IMR-90 (cell line): ENCODE measurements around the gene KLF9. TPM values are rescaled to one million over a fixed set of nuclear protein-coding genes. Genes with fewer than 3 reads are reported as not detected.

Source experiments
- ATAC-seq: fragments of 200-7000 bp; cut with Tn5 transposase; 2 replicates; pipeline ENCODE4 v1.9.1; 2020; ENCODE audit warnings: low read depth, mild to moderate bottlenecking, moderate library complexity
- BruUV-seq: library from RNA; stranded (reverse); fragments of 400-500 nt; replicated peaks from 2 replicates; lab custom pipeline; 2021; lab: Mats Ljungman, UMichigan
- CTCF ChIA-PET: fragments of 300-600 bp; formaldehyde crosslinking; extraction: SDS; loops from one replicate; lab custom pipeline; 2021; ENCODE audit warnings: antibody characterized with exemption; lab: Yijun Ruan, JAX
- POLR2A ChIA-PET: fragments of 300-600 bp; sonication (Branson Sonifier 250); formaldehyde crosslinking; loops from one replicate; lab custom pipeline; 2022; ENCODE audit warnings: antibody characterized with exemption; ENCODE audit not compliant: unreplicated experiment; lab: Charles Lee
- DNase-seq: peaks from one replicate; pipeline ENCODE4 v3.0.0; 2013
- H2AFZ ChIP-seq: replicated peaks from 2 replicates; pipeline ENCODE3; 2013; ENCODE audit warnings: low read length, mild to moderate bottlenecking; ENCODE audit not compliant: poor library complexity
- H2AK5ac ChIP-seq: 2 replicates; pipeline ENCODE4 v1.6.1; 2013; ENCODE audit warnings: low read depth, low read length, inconsistent platforms
- H2AK9ac ChIP-seq: replicated peaks from 2 replicates; pipeline ENCODE3; 2013; ENCODE audit warnings: mild to moderate bottlenecking, low read depth, low read length, moderate library complexity; ENCODE audit not compliant: poor library complexity
- H2BK120ac ChIP-seq: 2 replicates; pipeline ENCODE4 v1.6.1; 2013; ENCODE audit warnings: low read depth, low read length, inconsistent platforms
- H2BK15ac ChIP-seq: 3 replicates; pipeline ENCODE4 v1.6.1; 2013; ENCODE audit warnings: low read depth, low read length, inconsistent platforms
- H2BK20ac ChIP-seq: 2 replicates; pipeline ENCODE4 v1.6.1; 2013; ENCODE audit warnings: low read depth, mild to moderate bottlenecking, inconsistent platforms, low read length, moderate library complexity
- H2BK5ac ChIP-seq: 2 replicates; pipeline ENCODE4 v1.6.1; 2013; ENCODE audit warnings: mild to moderate bottlenecking, low read depth, low read length, inconsistent platforms; ENCODE audit not compliant: poor library complexity, severe bottlenecking
- H3K14ac ChIP-seq: replicated peaks from 2 replicates; pipeline ENCODE4 v1.6.1; 2013; ENCODE audit warnings: low read depth, low read length, inconsistent platforms
- H3K18ac ChIP-seq: 2 replicates; pipeline ENCODE4 v1.6.1; 2013; ENCODE audit warnings: low read depth, low read length, control low read depth
- H3K23ac ChIP-seq: 2 replicates; pipeline ENCODE4 v1.6.1; 2013; ENCODE audit warnings: low read depth, low read length, inconsistent platforms
- H3K27ac ChIP-seq: 2 replicates; pipeline ENCODE4 v1.5.1; 2013; ENCODE audit warnings: mild to moderate bottlenecking, control low read depth, low read length; ENCODE audit not compliant: insufficient read depth
- H3K27me3 ChIP-seq: 2 replicates; pipeline ENCODE4 v1.6.1; 2013; ENCODE audit warnings: low read length; ENCODE audit not compliant: control insufficient read depth, insufficient read depth
- H3K36me3 ChIP-seq: 2 replicates; pipeline ENCODE4 v1.6.1; 2013; ENCODE audit warnings: low read length, mixed read lengths; ENCODE audit not compliant: control insufficient read depth, insufficient read depth
- H3K4ac ChIP-seq: 2 replicates; pipeline ENCODE4 v1.6.1; 2013; ENCODE audit warnings: low read depth, low read length, inconsistent platforms
- H3K4me1 ChIP-seq: 2 replicates; pipeline ENCODE4 v1.6.1; 2013; ENCODE audit warnings: low read length, mixed read lengths; ENCODE audit not compliant: control insufficient read depth, insufficient read depth
- H3K4me2 ChIP-seq: 2 replicates; pipeline ENCODE4 v1.6.1; 2013; ENCODE audit warnings: low read depth, mild to moderate bottlenecking, control low read depth, low read length, moderate library complexity
- H3K4me3 ChIP-seq: 2 replicates; pipeline ENCODE4 v1.5.1; 2013; ENCODE audit warnings: low read depth, mild to moderate bottlenecking, control low read depth, low read length, moderate library complexity; ENCODE audit not compliant: insufficient read depth
- H3K56ac ChIP-seq: 2 replicates; pipeline ENCODE4 v1.6.1; 2013; ENCODE audit warnings: low read length, inconsistent platforms; ENCODE audit not compliant: insufficient read depth; ENCODE audit errors: extremely low read depth
- H3K79me1 ChIP-seq, 2 experiments: 2 replicates each; pipeline ENCODE4 v1.6.1; 2013; ENCODE audit warnings: low read length in 2 of 2, inconsistent platforms in 1 of 2, low read depth in 1 of 2
- H3K9ac ChIP-seq: 2 replicates; pipeline ENCODE4 v1.6.1; 2013; ENCODE audit warnings: low read depth, low read length, control low read depth
- H3K9me1 ChIP-seq: 2 replicates; pipeline ENCODE4 v1.6.1; 2013; ENCODE audit warnings: low read length, inconsistent platforms; ENCODE audit not compliant: insufficient read depth
- H3K9me3 ChIP-seq: 2 replicates; pipeline ENCODE4 v1.6.1; 2013; ENCODE audit warnings: low read length; ENCODE audit not compliant: control insufficient read depth, insufficient read depth
- H4K20me1 ChIP-seq: 2 replicates; pipeline ENCODE4 v1.6.1; 2013; ENCODE audit warnings: low read length, inconsistent platforms; ENCODE audit not compliant: insufficient read depth
- H4K5ac ChIP-seq: 2 replicates; pipeline ENCODE4 v1.6.1; 2013; ENCODE audit warnings: mild to moderate bottlenecking, low read depth, low read length, control low read depth
- H4K8ac ChIP-seq, 2 experiments: 2 replicates each; pipeline ENCODE4 v1.6.1; 2013; ENCODE audit warnings: low read depth in 2 of 2, low read length in 2 of 2, control low read depth in 1 of 2, inconsistent platforms in 1 of 2
- H4K91ac ChIP-seq: 2 replicates; pipeline ENCODE4 v1.6.1; 2013; ENCODE audit warnings: low read depth, low read length, inconsistent platforms; ENCODE audit not compliant: insufficient read depth
- BHLHE40 ChIP-seq: fragments of 150-350 bp; IDR thresholded peaks from 2 replicates; pipeline ENCODE4 v1.6.1; 2016; ENCODE audit warnings: mild to moderate bottlenecking, low read depth, low read length
- CEBPB ChIP-seq: IDR thresholded peaks from 2 replicates; pipeline ENCODE4 v1.6.1; 2012; ENCODE audit warnings: low read depth, low read length, improper control_type of control experiment
- CHD1 ChIP-seq: IDR thresholded peaks from 2 replicates; pipeline ENCODE4 v1.6.1; 2012; ENCODE audit warnings: low read depth, low read length, improper control_type of control experiment
- ELK1 ChIP-seq: fragments of 150-350 bp; IDR thresholded peaks from 2 replicates; pipeline ENCODE4 v1.6.1; 2016; ENCODE audit warnings: low read depth, mild to moderate bottlenecking, low read length, moderate library complexity, borderline replicate concordance
- FOS ChIP-seq: fragments of 150-350 bp; IDR thresholded peaks from 2 replicates; pipeline ENCODE4 v1.6.1; 2016; ENCODE audit warnings: low read depth, low read length
- MAFK ChIP-seq: IDR thresholded peaks from 2 replicates; pipeline ENCODE4 v1.6.1; 2012; ENCODE audit warnings: low read depth, low read length, improper control_type of control experiment
- MAZ ChIP-seq: IDR thresholded peaks from 2 replicates; pipeline ENCODE4 v1.6.1; 2012; ENCODE audit warnings: low read depth, mild to moderate bottlenecking, low read length, improper control_type of control experiment, moderate library complexity, borderline replicate concordance
- MXI1 ChIP-seq: IDR thresholded peaks from 2 replicates; pipeline ENCODE4 v1.6.1; 2012; ENCODE audit warnings: low read depth, mild to moderate bottlenecking, low read length, moderate library complexity, borderline replicate concordance
- NFE2L2 ChIP-seq: fragments of 150-350 bp; IDR thresholded peaks from 2 replicates; pipeline ENCODE4 v1.6.1; 2016; ENCODE audit warnings: low read depth, mild to moderate bottlenecking, low read length
- POLR2A ChIP-seq: IDR thresholded peaks from 2 replicates; pipeline ENCODE4 v1.6.1; 2012; ENCODE audit warnings: mild to moderate bottlenecking, low read depth, low read length
- RAD21 ChIP-seq: IDR thresholded peaks from 2 replicates; pipeline ENCODE4 v1.6.1; 2012; ENCODE audit warnings: low read length, improper control_type of control experiment
- RCOR1 ChIP-seq: IDR thresholded peaks from 2 replicates; pipeline ENCODE4 v1.6.1; 2012; ENCODE audit warnings: mild to moderate bottlenecking, low read length, improper control_type of control experiment; ENCODE audit not compliant: insufficient replicate concordance
- RFX5 ChIP-seq: IDR thresholded peaks from 2 replicates; pipeline ENCODE4 v1.8.0; 2012; ENCODE audit warnings: low read depth, mild to moderate bottlenecking, low read length, moderate library complexity
- SMC3 ChIP-seq: fragments of 150-350 bp; IDR thresholded peaks from 2 replicates; pipeline ENCODE4 v1.6.1; 2016; ENCODE audit warnings: low read depth, mild to moderate bottlenecking, antibody characterized with exemption, low read length, moderate library complexity
- WGBS, 2 experiments: methylation state at CpG; one replicate each; pipeline versions ENCODE4 v1.1.5 to v1.1.7; 2013; ENCODE audit warnings: missing lambda C conversion rate in 2 of 2; ENCODE audit not compliant: insufficient read length in 1 of 2; ENCODE audit errors: extremely low coverage in 2 of 2; 5-methylcytosine and 5-hydroxymethylcytosine counted together
- dilution Hi-C: fragments of 300-500 bp; cut with HindIII; formaldehyde crosslinking; loops from one replicate; pipeline ENCODE4 v1.14.3; 2018; ENCODE audit warnings: low sequenced_read_pairs; ENCODE audit not compliant: unreplicated experiment
- in situ Hi-C: fragments of 300-500 bp; cut with MboI; formaldehyde crosslinking; loops from 3 replicates; pipeline ENCODE4 v1.14.3; 2019; ENCODE audit warnings: low sequenced_read_pairs, inconsistent platforms, mixed read lengths
- intact Hi-C: fragments of 100-400 bp; cut with micrococcal nuclease; formaldehyde crosslinking; loops from 2 replicates; pipeline ENCODE4 v1.10.0; 2022
- polyA plus RNA-seq, 3 experiments: library from polyadenylated mRNA; depleted of rRNA; stranded (reverse); fragments of >200 nt; gene quantifications; 2 replicates each; pipeline ENCODE4 v1.2.3, GENCODE V29; 2012; ENCODE audit warnings: low replicate concordance in 1 of 3
- total RNA-seq: library from RNA; depleted of rRNA; stranded (reverse); fragments of >200 nt; gene quantifications from 2 replicates; pipeline ENCODE4 v1.2.3, GENCODE V29; 2012
- TF ChIP-seq, protein P1 (sequence below): fragments of 150-350 bp; IDR thresholded peaks from 2 replicates; pipeline ENCODE4 v1.6.1; 2017; ENCODE audit warnings: mild to moderate bottlenecking, antibody characterized with exemption, low read length, low read depth
- TF ChIP-seq, protein P2 (sequence below): conservative IDR thresholded peaks from 2 replicates; pipeline ENCODE4 v1.5.1; 2012; ENCODE audit warnings: mild to moderate bottlenecking, low read depth, low read length, improper control_type of control experiment

Gene KLF9
- total and polyA plus RNA-seq, 2 of the 4 experiments (the other 2 are of a cell fraction): 4.1 to 7.5 TPM

DNA sequence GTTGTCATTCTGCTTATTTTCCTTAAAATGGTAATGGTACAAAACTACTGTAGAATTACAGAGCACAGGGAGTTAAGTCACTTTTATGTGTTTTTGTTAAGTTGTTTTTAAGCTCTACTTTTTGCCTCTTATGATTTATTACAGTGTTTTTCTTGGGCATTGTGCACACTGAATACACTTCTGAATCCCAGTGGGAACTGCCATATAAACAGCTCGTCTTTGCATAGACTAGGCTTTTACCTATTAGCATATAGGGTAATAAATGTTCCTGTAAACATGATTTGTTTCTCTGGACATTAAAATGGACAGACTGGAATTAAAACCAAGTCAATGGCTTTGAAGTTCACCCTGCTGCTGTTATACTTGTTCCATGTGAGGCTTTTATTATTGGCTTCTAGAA, 12.2 kb downstream of the KLF9 start:
- ATAC-seq (no peak), DNase-seq (no peak)
- Histone ChIP-seq H3K36me3 (no peaks in the 10 kb centered on the region; the same call in 1 of the 2 replicates), H2BK5ac (no peak overlapping the region), H2AFZ (no peak overlapping the region), H2BK120ac (no peak overlapping the region), H3K4me1 (peaks cover 25% of the 10 kb centered on the region), H3K9me3 (no peaks in the 10 kb centered on the region), H3K4ac (no peak overlapping the region), H3K9ac (no peak overlapping the region), H3K14ac (no peak overlapping the region), H2AK5ac (no peak overlapping the region), H3K79me1 (peaks cover 31 to 88% of the 10 kb centered on the region in 2 experiments), H4K20me1 (peaks cover 66% of the 10 kb centered on the region), H2BK15ac (no peak overlapping the region), H3K23ac (no peak overlapping the region), H4K91ac (no peak overlapping the region), H2AK9ac (no peak overlapping the region), H3K27ac (no peak overlapping the region), H4K8ac (no peak overlapping the region), H2BK20ac (no peak overlapping the region), H3K9me1 (peaks cover 27% of the 10 kb centered on the region), H3K4me3 (no peak overlapping the region), H3K4me2 (no peak overlapping the region), H4K5ac (no peak overlapping the region), H3K27me3 (no peaks in the 10 kb centered on the region), H3K18ac (no peak overlapping the region), H3K56ac (no peak overlapping the region)
- BruUV-seq: no TSS peak
- dilution Hi-C loops: no loop called here
- ChIA-PET CTCF (no interaction called here), POLR2A (interaction anchor here (0.7 kb wide), 1 partner anchor 18 kb away, joined by 4 read pairs; no protein-coding TSS in a partner anchor)
- in situ Hi-C loops: no loop called here
- intact Hi-C loops: no loop called here
- TF ChIP-seq SMC3 (no peak), BHLHE40 (no peak), FOS (no peak), MXI1 (no peak), POLR2A (no peak), MAFK (no peak), NFE2L2 (no peak), RCOR1 (no peak), ELK1 (no peak), CHD1 (no peak), CEBPB (no peak), MAZ (no peak), RAD21 (no peak), RFX5 (no peak)
- TF ChIP-seq, protein P1, sequence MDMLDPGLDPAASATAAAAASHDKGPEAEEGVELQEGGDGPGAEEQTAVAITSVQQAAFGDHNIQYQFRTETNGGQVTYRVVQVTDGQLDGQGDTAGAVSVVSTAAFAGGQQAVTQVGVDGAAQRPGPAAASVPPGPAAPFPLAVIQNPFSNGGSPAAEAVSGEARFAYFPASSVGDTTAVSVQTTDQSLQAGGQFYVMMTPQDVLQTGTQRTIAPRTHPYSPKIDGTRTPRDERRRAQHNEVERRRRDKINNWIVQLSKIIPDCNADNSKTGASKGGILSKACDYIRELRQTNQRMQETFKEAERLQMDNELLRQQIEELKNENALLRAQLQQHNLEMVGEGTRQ: no peak
- TF ChIP-seq, protein P2, sequence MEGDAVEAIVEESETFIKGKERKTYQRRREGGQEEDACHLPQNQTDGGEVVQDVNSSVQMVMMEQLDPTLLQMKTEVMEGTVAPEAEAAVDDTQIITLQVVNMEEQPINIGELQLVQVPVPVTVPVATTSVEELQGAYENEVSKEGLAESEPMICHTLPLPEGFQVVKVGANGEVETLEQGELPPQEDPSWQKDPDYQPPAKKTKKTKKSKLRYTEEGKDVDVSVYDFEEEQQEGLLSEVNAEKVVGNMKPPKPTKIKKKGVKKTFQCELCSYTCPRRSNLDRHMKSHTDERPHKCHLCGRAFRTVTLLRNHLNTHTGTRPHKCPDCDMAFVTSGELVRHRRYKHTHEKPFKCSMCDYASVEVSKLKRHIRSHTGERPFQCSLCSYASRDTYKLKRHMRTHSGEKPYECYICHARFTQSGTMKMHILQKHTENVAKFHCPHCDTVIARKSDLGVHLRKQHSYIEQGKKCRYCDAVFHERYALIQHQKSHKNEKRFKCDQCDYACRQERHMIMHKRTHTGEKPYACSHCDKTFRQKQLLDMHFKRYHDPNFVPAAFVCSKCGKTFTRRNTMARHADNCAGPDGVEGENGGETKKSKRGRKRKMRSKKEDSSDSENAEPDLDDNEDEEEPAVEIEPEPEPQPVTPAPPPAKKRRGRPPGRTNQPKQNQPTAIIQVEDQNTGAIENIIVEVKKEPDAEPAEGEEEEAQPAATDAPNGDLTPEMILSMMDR: no peak
- no CpG with 5 or more reads among the region's 1 CpG for WGBS, 2 experiments
